ENCODE measurements around the gene RHNO1. TPM values are rescaled to one million over a fixed set of nuclear protein-coding genes. Genes with fewer than 3 reads are reported as not detected.

The RHNO1 gene
- total and polyA plus RNA-seq, 2 experiments from 2014 or later, result 44.2 to 50.6 TPM

DNA sequence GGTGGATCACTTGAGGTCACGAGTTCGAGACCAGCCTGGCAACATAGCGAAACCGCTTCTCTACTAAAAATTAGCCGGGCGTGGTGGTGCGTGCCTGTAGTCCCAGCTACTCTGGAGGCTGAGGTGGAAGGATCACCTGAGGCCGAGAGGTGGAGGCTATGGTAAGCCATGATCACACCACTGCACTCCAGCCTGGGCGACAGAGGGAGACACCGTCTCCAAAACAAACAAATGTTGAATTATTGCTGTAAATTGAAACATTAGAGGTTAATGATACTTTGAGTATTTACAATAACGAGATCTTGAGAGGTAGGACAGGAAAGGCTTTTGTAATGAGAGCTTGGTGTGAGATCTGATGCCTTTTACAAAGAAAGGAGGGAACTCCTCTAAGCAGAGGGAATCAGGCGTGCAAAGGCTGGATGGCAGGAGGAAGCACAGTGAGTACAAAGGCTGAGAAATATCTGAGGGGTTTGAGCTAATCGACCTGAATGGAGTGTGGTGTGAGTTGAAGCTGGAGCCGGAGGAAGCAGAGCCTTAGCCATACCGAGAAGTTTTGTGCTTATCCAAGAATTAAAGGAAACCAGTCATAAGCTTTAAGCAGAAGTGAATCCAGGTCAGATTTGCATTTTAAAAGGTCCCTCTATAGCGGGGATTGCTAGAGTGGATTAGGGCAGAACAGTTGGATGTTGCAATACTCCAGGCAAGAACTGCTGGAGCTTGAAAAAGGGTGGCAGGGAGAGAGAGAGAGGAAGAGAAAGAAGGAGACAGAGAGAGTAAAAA, 1.1 kb downstream of the RHNO1 start:
- Histone ChIP-seq H3K4me1 (ENCODE audit: low read depth) (peaks cover 8% of the 10 kb centered on the region), H3K36me3 (no peaks in the 10 kb centered on the region), H3K9me3 (ENCODE audit: low read depth) (no peaks in the 10 kb centered on the region), H3K27me3 (no peaks in the 10 kb centered on the region), H3K27ac (no peak overlapping the region), H3K4me3 (peak overlapping the region; percentile 54)
- no peak for TF ChIP-seq CTCF (IDR thresholded peaks at IDR 0.05; ENCODE audit: low read depth, low read length)
- DNase-seq (ENCODE audit: low read depth in 1 of 2, low spot score in 1 of 2), result peak in 1 of 2 donors; percentile 76

DNA sequence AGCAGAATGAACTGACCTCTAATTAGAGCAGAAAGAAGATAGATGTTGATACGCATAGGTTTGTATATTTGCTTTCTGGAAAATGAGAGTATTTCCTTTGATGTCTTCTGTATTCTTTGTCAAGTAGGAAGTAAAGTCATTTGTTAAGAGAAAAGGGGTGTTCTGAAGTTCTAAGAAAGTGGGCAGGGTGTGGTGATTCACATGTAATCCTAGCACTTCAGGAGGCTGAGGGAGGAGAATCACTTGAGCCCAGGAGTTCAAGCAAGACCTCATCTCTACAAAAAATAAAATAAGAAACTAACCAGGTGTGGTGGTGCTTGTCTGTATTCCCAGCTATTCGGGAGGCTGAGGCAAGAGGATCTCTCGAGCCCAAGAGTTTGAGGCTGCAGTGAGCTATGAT, 2.8 kb downstream of the RHNO1 start:
- H3K4me1 ChIP-seq (ENCODE audit: low read depth), result peaks cover 8% of the 10 kb centered on the region
- DNase-seq (ENCODE audit: low read depth in 1 of 2, low spot score in 1 of 2), result no peak
- TF ChIP-seq CTCF (IDR thresholded peaks at IDR 0.05; ENCODE audit: low read depth, low read length), result no peak
- no peak overlapping the region for H3K4me3 ChIP-seq
- H3K27me3 ChIP-seq, result no peaks in the 10 kb centered on the region
- H3K36me3 ChIP-seq, result no peaks in the 10 kb centered on the region
- no peak overlapping the region for H3K27ac ChIP-seq
- no peaks in the 10 kb centered on the region for H3K9me3 ChIP-seq (ENCODE audit: low read depth)

GRCh38 chr12:2884810-2885209, 7.8 kb downstream of the RHNO1 start:
- TF ChIP-seq CTCF (IDR thresholded peaks at IDR 0.05; ENCODE audit: low read depth, low read length), result no peak
- H3K27me3 ChIP-seq, result no peaks in the 10 kb centered on the region
- H3K4me3 ChIP-seq, result no peak overlapping the region
- H3K27ac ChIP-seq, result peak overlapping the region; percentile 63
- no peak for DNase-seq (ENCODE audit: low read depth in 1 of 2, low spot score in 1 of 2)
- H3K9me3 ChIP-seq (ENCODE audit: low read depth), result no peaks in the 10 kb centered on the region
- H3K36me3 ChIP-seq, result peaks cover 10% of the 10 kb centered on the region
- H3K4me1 ChIP-seq (ENCODE audit: low read depth), result no peaks in the 10 kb centered on the region

GRCh38 chr12:2886768-2887450, 9.9 kb downstream of the RHNO1 start:
- no peak for TF ChIP-seq CTCF (IDR thresholded peaks at IDR 0.05; ENCODE audit: low read depth, low read length)
- DNase-seq (ENCODE audit: low read depth in 1 of 2, low spot score in 1 of 2), result no peak
- Histone ChIP-seq H3K4me1 (ENCODE audit: low read depth) (no peaks in the 10 kb centered on the region), H3K27me3 (no peaks in the 10 kb centered on the region), H3K27ac (no peak overlapping the region), H3K9me3 (ENCODE audit: low read depth) (no peaks in the 10 kb centered on the region), H3K36me3 (peaks cover 10% of the 10 kb centered on the region), H3K4me3 (no peak overlapping the region)

GRCh38 chr12:2890001-2890387, 13.0 kb downstream of the RHNO1 start:
- Histone ChIP-seq H3K4me1 (ENCODE audit: low read depth) (no peaks in the 10 kb centered on the region), H3K36me3 (peaks cover 10% of the 10 kb centered on the region), H3K27ac (peak overlapping the region; percentile 27), H3K9me3 (ENCODE audit: low read depth) (no peaks in the 10 kb centered on the region), H3K4me3 (peak overlapping the region; percentile 84), H3K27me3 (no peaks in the 10 kb centered on the region)
- DNase-seq (ENCODE audit: low read depth in 1 of 2, low spot score in 1 of 2), result no peak
- TF ChIP-seq CTCF (IDR thresholded peaks at IDR 0.05; ENCODE audit: low read depth, low read length), result no peak

All from cardiac muscle cell (in vitro differentiated cells and primary cell).